ENCODE measurements around the gene CDK16. TPM values are rescaled to one million over a fixed set of nuclear protein-coding genes. Genes with fewer than 3 reads are reported as not detected.

Gene CDK16
- total RNA-seq, 1 experiment from 2014 or later = 129 TPM

DNA sequence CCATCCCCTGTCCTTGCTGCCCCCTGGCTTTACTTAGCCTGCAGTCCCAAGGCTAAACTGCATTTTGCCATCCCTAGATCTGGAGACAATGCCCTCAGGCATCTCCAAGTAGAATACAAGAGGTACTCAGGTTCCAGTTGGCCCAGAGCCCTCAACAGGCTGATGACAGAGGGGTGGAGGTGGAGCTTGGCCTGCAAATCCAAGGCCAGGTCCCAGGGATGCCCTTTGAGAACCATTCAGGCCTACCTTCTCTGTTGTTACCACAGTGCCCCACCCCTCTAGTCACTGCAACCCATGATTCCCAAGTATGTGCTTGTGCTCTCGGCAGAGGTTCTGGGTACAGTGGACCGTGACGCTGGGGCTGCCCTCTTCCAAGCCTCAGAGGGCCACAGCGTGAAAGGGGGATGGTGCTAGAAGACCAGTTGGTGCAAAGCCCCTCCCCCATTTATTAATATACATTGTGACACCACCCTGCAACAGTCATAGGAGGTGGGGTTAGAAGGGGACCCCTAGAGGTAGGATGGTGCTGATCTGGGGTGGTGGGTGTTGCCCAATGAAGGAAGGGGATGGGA lies 31.3 kb upstream of the CDK16 start:
- TF ChIP-seq, protein P1, sequence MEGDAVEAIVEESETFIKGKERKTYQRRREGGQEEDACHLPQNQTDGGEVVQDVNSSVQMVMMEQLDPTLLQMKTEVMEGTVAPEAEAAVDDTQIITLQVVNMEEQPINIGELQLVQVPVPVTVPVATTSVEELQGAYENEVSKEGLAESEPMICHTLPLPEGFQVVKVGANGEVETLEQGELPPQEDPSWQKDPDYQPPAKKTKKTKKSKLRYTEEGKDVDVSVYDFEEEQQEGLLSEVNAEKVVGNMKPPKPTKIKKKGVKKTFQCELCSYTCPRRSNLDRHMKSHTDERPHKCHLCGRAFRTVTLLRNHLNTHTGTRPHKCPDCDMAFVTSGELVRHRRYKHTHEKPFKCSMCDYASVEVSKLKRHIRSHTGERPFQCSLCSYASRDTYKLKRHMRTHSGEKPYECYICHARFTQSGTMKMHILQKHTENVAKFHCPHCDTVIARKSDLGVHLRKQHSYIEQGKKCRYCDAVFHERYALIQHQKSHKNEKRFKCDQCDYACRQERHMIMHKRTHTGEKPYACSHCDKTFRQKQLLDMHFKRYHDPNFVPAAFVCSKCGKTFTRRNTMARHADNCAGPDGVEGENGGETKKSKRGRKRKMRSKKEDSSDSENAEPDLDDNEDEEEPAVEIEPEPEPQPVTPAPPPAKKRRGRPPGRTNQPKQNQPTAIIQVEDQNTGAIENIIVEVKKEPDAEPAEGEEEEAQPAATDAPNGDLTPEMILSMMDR (IDR thresholded peaks at IDR 0.05; ENCODE audit: insufficient read depth in 1 of 2, low read depth in 1 of 2, low read length in 1 of 2, severe bottlenecking in 1 of 2, unreplicated experiment in 1 of 2) = no peak
- H3K4me3 ChIP-seq (ENCODE audit: low read depth, low read length) = no peak overlapping the region
- no peaks in the 10 kb centered on the region for H3K9me3 Mint-ChIP-seq (ENCODE audit: unreplicated experiment)
- DNase-seq = no peak
- H3K27me3 Mint-ChIP-seq (ENCODE audit: insufficient read depth, unreplicated experiment) = no peaks in the 10 kb centered on the region
- H3K27me3 ChIP-seq (replicated peaks; ENCODE audit: control insufficient read depth, insufficient read depth, low read length) = no peaks in the 10 kb centered on the region
- 0 out of 2 replicates have a peak, but pooled peaks cover 3% of the 10 kb centered on the region for H3K4me1 ChIP-seq
- H3K9me3 ChIP-seq = no peaks in the 10 kb centered on the region
- CTCF ChIA-PET = no interaction called here
- no peak overlapping the region for H3K27ac Mint-ChIP-seq (ENCODE audit: unreplicated experiment)
- intact Hi-C loops (cut with micrococcal nuclease; ENCODE audit: unreplicated experiment) = no loop called here
- H3K36me3 ChIP-seq (ENCODE audit: control insufficient read depth, insufficient read depth, low read length) = no peaks in the 10 kb centered on the region; the same call in none of the 2 replicates
- BruUV-seq (replicated peaks) = no TSS peak
- H3K4me1 Mint-ChIP-seq (ENCODE audit: low read depth, unreplicated experiment) = no peaks in the 10 kb centered on the region
- H3K4me3 Mint-ChIP-seq (ENCODE audit: unreplicated experiment) = no peak overlapping the region
- peaks cover 45% of the 10 kb centered on the region for H3K36me3 Mint-ChIP-seq (ENCODE audit: insufficient read depth, unreplicated experiment)
- POLR2A ChIA-PET = no interaction called here

DNA sequence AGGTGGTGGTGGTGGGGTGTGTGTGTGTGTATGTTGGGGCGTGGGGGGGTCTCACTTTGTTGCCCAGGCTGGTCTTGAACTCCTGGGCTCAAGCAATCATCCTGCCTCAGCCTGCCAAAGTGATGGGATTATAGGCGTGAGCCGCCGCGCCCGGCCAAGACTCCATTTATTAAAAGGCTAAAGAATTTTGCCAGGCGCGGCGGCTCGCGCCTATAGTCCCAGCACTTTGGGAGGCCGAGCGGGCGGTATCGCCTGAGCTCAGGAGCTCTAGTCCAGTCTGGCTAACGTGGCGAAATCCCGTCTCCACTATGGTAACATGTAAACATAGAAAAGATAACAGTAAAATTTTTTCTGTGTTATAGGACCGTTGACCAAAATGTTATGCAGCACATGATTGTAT lies 28.6 kb upstream of the CDK16 start:
- no TSS peak for BruUV-seq (replicated peaks)
- Mint-ChIP-seq H3K4me3 (ENCODE audit: unreplicated experiment) (no peak overlapping the region), H3K36me3 (ENCODE audit: insufficient read depth, unreplicated experiment) (peaks cover 39% of the 10 kb centered on the region), H3K27me3 (ENCODE audit: insufficient read depth, unreplicated experiment) (no peaks in the 10 kb centered on the region), H3K9me3 (ENCODE audit: unreplicated experiment) (no peaks in the 10 kb centered on the region), H3K27ac (ENCODE audit: unreplicated experiment) (no peak overlapping the region), H3K4me1 (ENCODE audit: low read depth, unreplicated experiment) (no peaks in the 10 kb centered on the region)
- H3K4me1 ChIP-seq = 0 out of 2 replicates have a peak, but pooled peaks cover 3% of the 10 kb centered on the region
- H3K36me3 ChIP-seq (ENCODE audit: control insufficient read depth, insufficient read depth, low read length) = no peaks in the 10 kb centered on the region; the same call in 1 of the 2 replicates
- TF ChIP-seq, protein P1 (IDR thresholded peaks at IDR 0.05; ENCODE audit: insufficient read depth in 1 of 2, low read depth in 1 of 2, low read length in 1 of 2, severe bottlenecking in 1 of 2, unreplicated experiment in 1 of 2) = no peak
- intact Hi-C loops (cut with micrococcal nuclease; ENCODE audit: unreplicated experiment) = loop anchor here (5.0 to 10.0 kb wide), 2 partner anchors 292 to 455 kb away; partner anchors contain the start of gene ZNF41
- DNase-seq = no peak
- ChIA-PET CTCF (no interaction called here), POLR2A (interaction anchor here (0.9 to 1.3 kb wide), 2 partner anchors 28 to 45 kb away, joined by 5 to 8 read pairs; partner anchors contain the start of genes NDUFB11 and RBM10)
- no peak overlapping the region for H3K4me3 ChIP-seq (ENCODE audit: low read depth, low read length)
- H3K9me3 ChIP-seq = no peaks in the 10 kb centered on the region
- no peaks in the 10 kb centered on the region for H3K27me3 ChIP-seq (replicated peaks; ENCODE audit: control insufficient read depth, insufficient read depth, low read length)

DNA sequence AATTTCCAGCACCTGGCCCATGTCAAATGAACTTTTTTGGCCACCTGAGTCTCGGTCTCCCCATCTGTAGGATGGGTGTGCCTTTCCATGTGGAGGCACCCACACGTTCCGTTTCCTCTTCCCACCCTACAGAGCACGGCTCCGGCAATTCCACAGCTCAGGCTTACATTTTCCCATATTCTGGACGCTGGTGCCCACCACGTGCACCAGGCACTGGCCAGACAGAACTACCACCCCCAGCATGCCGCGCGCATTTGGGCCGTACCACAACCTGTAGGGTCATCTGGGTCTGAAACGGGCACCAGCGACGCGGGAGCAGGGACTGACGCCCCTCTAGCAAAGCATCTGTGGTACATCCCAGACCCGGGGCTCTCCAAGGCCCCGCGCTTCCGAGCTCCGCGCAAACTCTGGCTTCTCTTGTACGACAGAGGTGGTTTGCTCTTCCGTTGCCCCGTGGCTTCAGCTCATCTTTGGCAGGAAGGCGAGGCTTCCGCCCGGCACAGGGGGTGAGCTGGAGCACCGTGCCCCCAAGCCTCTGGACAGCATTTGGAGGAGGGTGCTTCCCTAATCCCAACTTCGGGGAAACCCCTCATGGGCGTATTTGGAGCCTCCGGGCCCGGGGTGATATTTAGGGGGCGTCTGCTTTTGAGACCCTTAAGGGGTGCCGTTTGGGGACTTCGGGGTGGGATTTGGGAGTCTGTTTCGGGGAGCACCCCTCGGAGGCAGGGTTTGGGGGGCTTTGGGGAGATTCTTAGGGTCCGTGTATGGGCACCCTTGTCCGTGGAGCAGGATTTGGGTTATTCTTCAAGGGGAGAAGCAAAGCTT lies 27.8 kb upstream of the CDK16 start:
- no TSS peak for BruUV-seq (replicated peaks)
- peak overlapping the region; percentile 68 for H3K4me3 ChIP-seq (ENCODE audit: low read depth, low read length)
- POLR2A ChIA-PET = interaction anchor here (0.9 to 1.3 kb wide), 3 partner anchors 27 to 46 kb away, joined by 3 to 8 read pairs (median 5); partner anchors contain the start of genes NDUFB11 and RBM10
- intact Hi-C loops (cut with micrococcal nuclease; ENCODE audit: unreplicated experiment) = loop anchor here (5.0 to 10.0 kb wide), 2 partner anchors 292 to 454 kb away; partner anchors contain the start of gene ZNF41
- Mint-ChIP-seq H3K27me3 (ENCODE audit: insufficient read depth, unreplicated experiment) (no peaks in the 10 kb centered on the region), H3K4me1 (ENCODE audit: low read depth, unreplicated experiment) (peaks cover 2% of the 10 kb centered on the region), H3K27ac (ENCODE audit: unreplicated experiment) (peak overlapping the region; percentile 92), H3K36me3 (ENCODE audit: insufficient read depth, unreplicated experiment) (peaks cover 37% of the 10 kb centered on the region), H3K4me3 (ENCODE audit: unreplicated experiment) (peak overlapping the region; percentile 88), H3K9me3 (ENCODE audit: unreplicated experiment) (no peaks in the 10 kb centered on the region)
- DNase-seq = peak; percentile 90 to 95
- H3K36me3 ChIP-seq (ENCODE audit: control insufficient read depth, insufficient read depth, low read length) = no peaks in the 10 kb centered on the region
- CTCF ChIA-PET = interaction anchor here (0.9 to 1.6 kb wide), 3 partner anchors 27 to 333 kb away, joined by 3 to 7 read pairs (median 5); no protein-coding TSS in a partner anchor
- H3K4me1 ChIP-seq = 0 out of 2 replicates have a peak, but pooled peaks cover 3% of the 10 kb centered on the region
- TF ChIP-seq, protein P1 (IDR thresholded peaks at IDR 0.05; ENCODE audit: insufficient read depth in 1 of 2, low read depth in 1 of 2, low read length in 1 of 2, severe bottlenecking in 1 of 2, unreplicated experiment in 1 of 2) = no peak
- no peaks in the 10 kb centered on the region for H3K9me3 ChIP-seq
- no peaks in the 10 kb centered on the region for H3K27me3 ChIP-seq (replicated peaks; ENCODE audit: control insufficient read depth, insufficient read depth, low read length)
